Skeletal muscle cell (primary cell): Measurements from ENCODE around the gene GVQW3.
"Not testable (repeated sequence)": the region's sequence is repeated elsewhere in the genome, so short reads cannot be mapped to it uniquely, and the experiment has no call there.

ENCODE experiments used
- DNase-seq: peaks from one replicate; pipeline ENCODE4 v3.0.0-alpha.2; 2010; ENCODE audit warnings: low read depth
- H3K4me3 ChIP-seq: 2 replicates; pipeline ENCODE4 v1.5.1; 2011; ENCODE audit warnings: low read depth, mild to moderate bottlenecking, control low read depth, low read length, moderate library complexity

The GVQW3 gene

DNA sequence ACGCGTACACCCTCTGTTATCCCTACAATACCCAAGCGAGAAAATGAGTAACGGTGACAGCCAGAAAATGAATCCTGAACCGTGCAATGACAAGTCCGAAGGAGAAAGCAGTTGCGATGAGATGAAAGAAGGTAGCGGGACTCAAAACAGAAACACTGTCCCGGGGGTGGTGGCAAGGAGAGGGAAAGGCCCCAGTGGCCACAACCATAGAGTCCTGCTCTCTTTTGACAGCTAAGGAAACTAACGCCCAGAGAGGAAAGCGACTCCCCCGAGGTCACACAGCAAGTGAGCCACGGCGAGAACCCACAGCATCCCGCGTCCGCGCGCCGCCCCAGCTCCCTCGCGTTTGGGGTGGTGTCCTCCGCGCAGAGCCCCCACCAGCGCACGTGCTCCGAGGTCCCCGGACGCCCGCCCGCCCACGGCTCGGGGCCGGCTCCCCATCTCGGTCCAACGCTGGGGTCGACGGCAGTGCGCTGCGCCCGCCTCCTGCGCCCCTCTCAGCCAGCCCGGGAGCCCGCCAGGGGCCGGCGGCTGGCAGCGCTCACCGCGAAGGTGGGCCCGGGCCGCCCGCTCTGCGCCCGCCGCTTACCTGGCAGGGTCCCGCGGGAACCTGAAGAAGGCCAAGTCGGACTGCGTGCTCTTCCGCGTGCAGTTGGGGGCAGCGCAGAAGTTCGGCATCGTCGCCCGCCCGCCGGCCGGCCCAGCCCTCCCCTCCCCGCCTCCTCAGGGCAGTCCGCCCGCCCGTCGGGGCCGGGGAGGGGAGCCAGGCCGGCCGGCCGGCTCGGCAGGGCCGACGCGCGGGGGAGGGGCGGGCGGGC is 755 bp upstream of the GVQW3 start:
- no peak for DNase-seq

DNA sequence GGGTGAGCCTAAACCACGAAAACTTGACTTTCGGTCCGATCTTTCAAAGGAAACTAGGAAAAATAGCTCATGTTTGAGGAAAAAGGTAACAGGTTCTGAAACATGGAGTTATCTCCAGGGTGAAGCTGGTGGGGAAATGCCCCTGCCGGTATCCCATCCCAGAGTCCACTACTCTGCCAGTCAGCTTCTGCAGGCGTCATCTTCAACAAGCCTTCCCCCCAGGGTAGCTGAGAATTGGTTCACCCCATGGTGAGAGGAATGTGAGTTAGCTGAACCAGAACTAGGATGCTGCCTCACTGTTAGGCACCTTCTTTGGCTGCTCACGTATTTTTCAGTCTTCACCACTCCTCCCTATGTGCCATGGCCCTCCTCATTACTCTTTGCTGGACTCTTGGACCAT is 1.1 kb downstream of the GVQW3 start:
- DNase-seq = no peak
- H3K4me3 ChIP-seq = no peak overlapping the region

More for the DNA sequence above, 755 bp upstream of the GVQW3 start:
- H3K4me3 ChIP-seq = peak overlapping the region; percentile 75

DNA sequence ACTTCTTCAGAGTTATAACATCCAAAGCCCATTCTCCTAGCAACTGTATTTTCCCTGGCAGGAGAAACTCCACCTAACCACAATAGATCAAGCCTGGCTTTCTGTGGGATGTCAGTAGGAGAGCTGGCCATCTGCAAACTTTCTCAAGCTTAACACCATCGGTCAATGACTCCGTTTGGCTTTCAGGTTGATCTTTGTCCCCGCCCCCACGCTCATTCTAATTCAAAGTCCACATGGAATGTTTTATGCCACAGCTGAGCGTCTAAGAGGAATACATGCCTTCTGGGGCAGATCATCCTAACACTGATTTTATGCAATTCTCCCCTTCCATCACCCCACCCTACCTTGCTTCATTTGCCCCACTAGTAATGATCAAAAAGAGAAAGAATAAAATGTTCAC is 4.8 kb downstream of the GVQW3 start:
- H3K4me3 ChIP-seq = no peak overlapping the region
- no peak for DNase-seq

DNA sequence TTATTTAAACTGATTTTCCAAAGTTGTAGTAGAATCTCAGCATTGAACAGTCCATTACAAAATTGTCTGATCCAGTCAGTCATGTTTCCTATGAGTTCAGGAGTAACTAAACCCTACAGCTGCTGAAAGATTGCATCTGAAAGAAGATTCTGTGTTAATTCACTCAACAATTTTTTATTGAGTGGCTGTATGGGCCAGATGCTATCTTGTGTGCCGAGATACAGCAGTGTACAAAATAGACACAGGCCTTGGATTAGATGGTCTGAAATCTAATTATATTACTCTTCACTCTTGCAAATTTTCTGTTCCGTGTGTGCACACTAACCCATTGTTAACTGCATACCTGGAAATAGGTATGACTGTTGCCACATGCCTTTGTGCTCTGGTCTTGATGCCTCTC is 7.3 kb downstream of the GVQW3 start:
- DNase-seq = no peak
- no peak overlapping the region for H3K4me3 ChIP-seq

DNA sequence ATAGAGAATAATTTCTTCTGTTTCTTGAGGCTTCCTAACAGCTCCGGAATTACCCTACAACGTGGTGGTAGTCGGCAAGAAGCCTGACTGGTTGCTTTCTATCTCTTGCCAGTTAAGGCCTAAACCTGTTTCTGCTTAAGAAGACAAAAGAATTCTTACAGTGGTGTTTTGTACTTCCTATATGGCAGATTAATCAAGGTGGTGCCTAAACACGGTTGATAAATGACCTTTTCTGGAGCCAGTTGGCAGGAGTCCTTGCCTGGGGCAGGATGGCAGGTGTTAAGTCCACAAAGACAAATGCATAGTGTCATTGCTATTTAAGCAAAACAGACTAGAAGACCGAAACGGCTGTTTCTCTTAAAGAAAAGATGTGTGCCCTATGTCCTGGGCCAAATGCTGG is 9.9 kb downstream of the GVQW3 start:
- H3K4me3 ChIP-seq = no peak overlapping the region
- no peak for DNase-seq

DNA sequence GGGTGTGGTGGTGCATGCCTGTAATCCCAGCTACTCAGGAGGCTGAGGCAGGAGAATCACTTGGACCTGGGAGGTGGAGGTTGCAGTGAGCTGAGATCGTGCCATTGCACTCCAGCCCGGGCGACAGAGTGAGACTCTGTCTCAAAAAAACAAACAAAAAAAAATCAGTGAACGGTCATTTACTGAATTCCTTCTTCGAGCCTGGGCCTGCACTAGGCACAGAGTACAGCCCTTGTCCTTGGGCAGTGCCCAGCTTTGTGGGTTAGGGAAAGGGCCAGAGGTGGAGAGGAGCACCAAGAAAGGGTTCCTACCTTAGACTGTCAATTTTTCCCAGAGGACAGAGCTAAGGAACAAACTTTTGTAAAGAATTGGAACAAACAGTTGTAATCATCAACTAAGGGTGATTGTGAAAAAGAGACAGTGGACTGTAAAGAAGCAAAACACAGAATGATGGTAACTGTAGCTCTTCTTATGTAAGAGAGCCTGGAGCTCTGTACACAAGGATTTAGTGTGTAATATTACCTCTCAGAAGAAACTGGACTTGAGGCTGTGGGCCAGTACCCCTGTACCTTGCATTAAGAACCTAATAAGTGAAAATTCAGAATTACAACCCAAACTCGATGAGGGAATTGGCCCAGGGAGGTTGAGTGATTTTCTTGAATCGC is 10.8 kb downstream of the GVQW3 start:
- DNase-seq = no peak

DNA sequence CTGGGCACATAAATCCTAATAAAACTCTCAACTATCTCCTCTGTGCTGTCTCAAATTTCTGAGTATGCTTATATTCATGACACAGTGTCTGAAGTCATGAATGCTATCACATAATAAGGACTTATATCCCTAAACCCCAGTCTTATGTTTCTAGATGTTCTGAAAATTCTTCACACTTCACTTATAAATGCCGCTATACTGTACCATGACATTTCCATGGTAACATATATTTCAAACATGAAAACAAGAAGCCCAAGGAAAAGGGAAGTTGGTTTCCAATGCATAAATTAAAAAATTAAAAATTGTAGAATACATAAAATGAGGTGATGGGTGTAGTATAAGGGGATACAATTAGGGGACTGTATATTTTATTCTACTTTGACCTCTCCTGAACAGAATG is 11.7 kb downstream of the GVQW3 start:
- H3K4me3 ChIP-seq = no peak overlapping the region
- DNase-seq = no peak

More for the DNA sequence above, 10.8 kb downstream of the GVQW3 start:
- H3K4me3 ChIP-seq = no peak overlapping the region

DNA sequence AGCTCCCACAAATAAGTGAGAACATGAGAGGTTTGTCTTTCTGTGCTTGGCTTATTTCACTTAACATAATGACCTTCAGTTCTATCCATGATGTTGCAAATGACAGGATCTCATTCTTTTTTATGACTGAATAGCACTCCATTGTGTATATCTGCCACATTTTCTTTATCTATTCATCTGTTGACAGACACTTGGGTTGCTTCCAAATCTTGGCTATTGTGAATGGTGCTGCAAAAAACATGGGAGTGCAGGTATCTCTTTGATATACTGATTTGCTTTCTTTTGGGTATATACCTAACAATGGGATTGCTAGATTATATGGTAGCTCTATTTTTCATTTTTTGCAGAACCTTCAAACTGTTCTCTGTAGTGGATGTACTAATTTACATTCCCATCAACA is 13.3 kb downstream of the GVQW3 start:
- H3K4me3 ChIP-seq = no peak overlapping the region

DNA sequence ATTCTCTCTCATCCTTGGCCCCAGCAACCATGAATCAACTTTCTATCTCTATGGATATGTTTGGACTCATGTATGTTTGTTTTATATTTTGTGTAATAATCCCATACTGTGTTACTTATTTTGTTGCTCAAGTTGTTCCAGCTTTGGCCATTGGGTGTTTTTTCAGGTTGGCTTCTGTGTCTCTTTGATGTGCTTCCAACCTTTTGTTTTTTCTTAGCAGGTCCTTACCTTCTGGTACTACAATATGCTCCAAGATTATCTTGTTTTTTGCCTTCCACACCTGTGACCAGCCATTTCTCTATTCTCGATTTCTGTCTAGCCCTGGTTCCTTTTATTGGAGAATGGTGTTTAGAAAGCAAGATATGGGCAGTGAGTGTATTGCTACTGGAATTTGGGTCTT is 14.2 kb downstream of the GVQW3 start:
- no peak overlapping the region for H3K4me3 ChIP-seq
- DNase-seq = no peak

More for the DNA sequence above, 13.3 kb downstream of the GVQW3 start:
- no peak for DNase-seq

DNA sequence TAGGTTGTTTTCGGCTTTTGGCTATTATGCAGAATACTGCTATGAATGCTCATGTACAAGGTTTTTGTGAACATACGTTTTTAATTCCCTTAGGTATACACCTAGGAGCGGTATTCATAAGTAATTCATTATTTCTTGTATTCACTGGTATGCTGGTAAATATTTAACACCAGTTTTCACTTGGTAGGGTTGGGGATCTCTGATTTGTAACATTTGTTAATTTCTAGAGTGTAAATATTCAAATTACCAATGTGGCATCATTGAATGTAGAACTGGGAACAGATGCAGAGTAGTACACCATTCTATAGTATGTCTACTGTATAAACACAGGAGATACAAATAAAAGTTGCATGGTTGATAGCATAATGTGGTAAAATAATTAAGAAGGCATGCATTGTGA is 16.3 kb downstream of the GVQW3 start:
- DNase-seq = no peak
- H3K4me3 ChIP-seq = no peak overlapping the region

DNA sequence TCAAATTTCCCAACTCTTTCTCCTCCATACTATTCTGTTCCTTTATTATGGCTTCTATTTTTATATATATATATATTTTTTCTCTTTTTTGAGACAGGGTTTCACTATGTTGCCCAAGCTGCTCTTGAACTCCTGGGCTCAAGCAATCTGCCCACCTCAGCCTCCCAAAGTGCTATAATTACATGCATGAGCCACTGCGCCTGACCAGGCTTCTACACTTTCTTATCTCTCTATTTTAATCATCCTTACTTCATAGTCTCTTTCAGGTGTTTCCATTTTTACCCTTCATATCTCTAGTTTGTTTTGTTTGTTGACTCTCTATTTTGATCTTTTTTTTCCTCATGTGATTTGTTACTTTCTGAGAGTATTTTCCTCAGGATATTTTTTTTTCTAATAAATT is 19.8 kb downstream of the GVQW3 start:
- H3K4me3 ChIP-seq = no peak overlapping the region
- DNase-seq = no peak

DNA sequence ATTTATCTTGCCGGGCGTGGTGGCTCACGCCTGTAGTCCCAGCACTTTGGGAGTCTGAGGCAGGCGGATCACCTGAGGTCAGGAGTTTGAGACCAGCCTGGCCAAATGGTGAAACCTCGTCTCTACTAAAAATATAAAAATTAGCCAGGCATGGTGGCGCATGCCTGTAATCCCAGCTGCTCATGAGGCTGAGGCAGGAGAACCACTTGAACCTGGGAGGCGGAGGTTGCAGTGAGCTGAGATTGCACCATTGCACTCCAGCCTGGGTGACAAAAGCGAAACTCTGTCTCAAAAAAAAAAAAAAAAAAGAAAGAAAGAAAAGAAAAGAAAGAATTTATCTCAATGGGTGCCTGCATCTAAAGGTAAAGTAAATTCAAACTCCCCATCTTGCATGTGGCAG is 20.4 kb downstream of the GVQW3 start:
- H3K4me3 ChIP-seq, DNase-seq: not testable (repeated sequence)

DNA sequence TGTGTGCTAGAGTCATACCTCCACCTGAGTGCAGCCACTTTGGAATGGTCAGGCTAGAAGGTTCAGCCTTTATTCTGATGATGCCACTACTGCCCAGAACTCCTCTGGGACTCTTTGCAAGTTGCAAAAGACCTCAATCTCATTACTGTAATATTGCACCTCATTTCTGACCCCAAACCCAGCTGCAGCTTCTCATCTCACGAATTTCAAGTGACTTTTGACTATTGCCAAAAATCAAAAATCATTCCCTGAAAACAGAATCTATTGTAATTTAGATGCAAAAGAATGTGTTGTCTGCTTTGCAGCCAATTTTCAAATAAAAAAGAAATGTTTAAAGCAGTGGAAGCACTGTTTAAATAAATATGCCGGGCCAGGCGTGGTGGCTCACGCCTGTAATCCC is 25.2 kb downstream of the GVQW3 start:
- H3K4me3 ChIP-seq = no peak overlapping the region
- DNase-seq = no peak

DNA sequence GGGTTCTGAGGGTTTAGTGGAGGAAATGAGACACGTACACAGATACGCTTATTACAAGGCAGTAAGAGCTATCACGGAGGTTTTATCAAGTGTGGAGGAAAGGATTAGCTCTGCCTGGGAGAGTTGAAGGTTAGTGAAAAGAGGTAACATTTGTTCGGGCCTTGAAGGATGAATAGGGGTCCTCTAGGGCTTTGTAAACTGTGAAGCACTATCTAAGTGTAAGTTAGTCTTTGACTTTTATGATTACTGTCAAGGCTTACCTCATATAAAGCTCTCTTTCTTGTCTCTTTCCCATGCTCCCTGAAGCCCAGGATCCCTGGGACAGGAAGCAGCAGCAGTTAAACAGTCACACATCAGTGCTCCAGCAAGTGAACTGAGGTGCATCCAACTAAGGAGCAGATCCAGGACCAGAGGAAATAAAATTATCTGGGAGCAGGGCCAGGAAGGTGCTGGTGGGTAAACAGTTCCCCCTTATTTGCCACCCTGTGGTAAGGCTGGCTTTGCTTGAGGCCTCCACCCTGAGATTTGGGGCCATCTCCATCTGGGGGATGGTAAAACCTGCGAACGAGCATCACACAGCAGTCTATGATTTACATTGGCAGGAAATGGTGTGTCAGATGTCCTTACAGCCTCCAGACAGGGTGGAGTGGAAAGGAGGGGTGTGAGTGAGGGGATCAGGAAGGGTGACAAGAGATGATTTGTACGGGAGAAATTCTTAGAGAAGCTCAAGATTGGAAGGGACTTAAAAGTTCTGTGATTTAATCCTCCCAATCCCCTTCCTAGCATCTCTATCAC is 27.2 kb downstream of the GVQW3 start:
- DNase-seq = no peak
- H3K4me3 ChIP-seq = no peak overlapping the region

DNA sequence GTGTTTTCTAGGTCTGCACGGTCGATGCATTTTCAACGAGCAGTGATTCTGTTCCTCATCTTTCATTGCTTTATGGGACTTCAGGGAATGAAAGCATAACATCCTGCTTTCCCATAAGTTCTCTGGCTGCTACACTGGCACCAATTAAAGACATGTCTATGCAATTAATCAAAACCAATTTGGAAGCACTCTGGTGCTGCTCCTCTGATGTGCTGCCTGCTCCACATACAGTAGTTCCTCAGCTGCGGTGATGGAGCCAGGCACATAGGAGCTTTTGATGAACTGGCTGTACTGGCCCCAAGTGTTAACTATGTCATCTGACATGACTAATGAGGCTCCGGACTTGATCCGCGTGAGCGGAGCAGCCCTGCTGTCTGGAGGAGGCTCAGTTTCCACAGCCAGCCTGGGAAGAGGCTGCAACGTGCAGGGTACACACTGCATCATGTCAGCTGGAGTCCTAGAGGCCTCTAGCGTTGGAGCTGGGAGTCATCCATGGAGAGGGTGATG is 29.8 kb downstream of the GVQW3 start:
- DNase-seq = no peak
- no peak overlapping the region for H3K4me3 ChIP-seq

DNA sequence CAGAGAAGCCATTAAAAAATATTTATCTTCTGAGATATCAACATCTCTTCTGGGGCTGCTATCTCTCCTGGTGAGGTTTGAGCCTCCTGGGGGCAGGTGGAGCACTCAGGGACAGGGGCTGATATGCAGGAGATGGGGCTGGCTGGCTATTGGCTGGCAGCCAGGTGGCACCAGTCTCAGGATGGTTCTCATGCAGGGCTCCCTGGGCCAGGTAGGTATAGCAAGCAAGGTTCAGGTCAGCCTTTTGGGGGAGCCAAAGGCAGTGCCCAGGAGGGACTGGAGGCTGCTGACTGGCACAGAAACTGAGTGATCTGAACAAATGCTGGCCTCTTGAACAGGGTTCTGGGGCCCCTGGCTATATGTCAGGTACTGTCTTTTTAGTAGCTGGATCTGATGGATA is 34.0 kb downstream of the GVQW3 start:
- H3K4me3 ChIP-seq = no peak overlapping the region
- DNase-seq = no peak

DNA sequence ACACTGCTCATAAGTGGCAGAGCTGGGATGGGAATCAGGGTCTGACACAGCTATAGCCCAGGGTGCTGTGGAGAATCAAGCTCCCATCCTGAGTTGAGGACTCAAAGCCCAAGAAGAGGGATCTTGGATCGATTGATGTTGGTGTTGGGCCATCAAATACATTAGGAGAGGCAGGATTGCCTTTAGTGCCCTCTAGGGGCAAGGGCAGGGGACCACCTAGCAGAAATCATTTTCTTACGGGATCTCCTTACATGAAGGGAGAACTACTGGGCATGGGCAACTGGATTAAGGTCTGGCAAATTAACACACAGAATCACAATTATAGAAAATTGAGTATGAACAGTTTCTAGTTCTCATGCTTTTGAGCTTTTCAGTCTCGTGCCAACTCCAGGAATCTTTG is 38.8 kb downstream of the GVQW3 start:
- no peak overlapping the region for H3K4me3 ChIP-seq
- no peak for DNase-seq

DNA sequence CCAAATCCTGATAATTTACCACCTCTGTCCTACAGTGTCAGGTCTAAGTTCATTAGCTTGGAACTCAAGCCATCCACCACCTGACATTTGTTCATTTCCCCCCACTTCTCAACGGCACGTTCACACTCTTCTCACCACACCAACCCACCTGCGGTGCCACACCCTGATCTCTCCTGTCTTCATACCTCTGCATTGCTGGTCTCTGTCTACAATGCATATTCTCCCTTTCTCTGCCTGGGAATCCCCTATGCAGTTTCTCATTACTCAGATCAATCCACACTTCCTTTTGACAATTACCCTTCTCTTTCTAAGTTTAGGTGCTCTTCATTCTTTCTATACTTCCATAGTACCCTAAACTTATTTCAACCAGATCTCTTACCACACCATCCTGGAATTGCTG is 43.3 kb downstream of the GVQW3 start:
- DNase-seq = no peak
- H3K4me3 ChIP-seq = no peak overlapping the region

DNA sequence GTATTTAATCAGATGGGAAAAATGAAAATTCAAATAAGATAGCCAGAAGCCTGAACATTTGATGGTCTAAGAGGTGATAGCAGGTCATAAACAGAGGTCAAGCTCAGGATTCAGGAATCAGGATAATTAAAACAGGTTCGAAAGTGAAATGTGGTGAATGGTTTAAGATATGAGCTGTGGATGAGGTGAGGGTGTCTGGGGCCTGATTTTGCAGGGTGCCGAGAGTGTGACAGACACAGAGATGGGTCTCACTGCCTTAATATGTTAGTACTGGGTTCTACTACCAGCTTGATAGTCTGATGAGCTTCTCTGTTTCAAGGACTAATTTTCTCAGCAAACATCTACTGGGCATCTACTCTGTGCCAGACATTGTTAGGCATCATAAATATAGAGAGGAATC is 43.8 kb downstream of the GVQW3 start:
- DNase-seq = no peak
- H3K4me3 ChIP-seq = no peak overlapping the region

DNA sequence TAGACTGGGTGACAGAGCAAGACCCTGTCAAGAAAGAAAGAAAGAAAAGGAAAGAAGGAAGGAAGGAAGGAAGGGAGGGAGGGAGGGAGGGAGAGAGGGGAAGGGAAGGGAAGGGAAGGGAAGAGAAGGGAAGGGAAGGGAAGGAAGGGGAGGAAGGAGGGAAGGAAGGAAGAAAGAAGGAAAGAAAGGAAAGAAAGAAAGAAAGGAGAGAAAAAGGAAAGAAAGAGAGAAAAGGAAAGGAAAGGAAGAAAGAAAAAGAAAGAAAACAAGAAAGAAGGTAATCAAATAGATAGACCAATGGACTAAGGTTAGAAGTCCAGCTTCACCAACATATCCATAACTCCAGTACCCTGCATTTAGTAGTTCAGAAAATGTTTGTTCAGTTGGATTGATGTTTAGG is 45.5 kb downstream of the GVQW3 start:
- no peak overlapping the region for H3K4me3 ChIP-seq
- no peak for DNase-seq
